Liver (tissue), 9 donors: Measurements from ENCODE around the gene CYP2A7. TPM values are rescaled to one million over a fixed set of nuclear protein-coding genes. Genes with fewer than 3 reads are reported as not detected.
"Not testable (repeated sequence)": the region's sequence is repeated elsewhere in the genome, so short reads cannot be mapped to it uniquely, and the experiment has no call there.

Source experiments
- DNase-seq: peaks from one replicate; pipeline ENCODE4 v3.0.0-alpha.2; 2017; ENCODE audit warnings: low spot score
- H3K27ac ChIP-seq, 2 donors: one replicate each; pipeline ENCODE4 v1.7.0; 2013; ENCODE audit warnings: inconsistent platforms in 2 of 2, low read length in 2 of 2, control low read depth in 1 of 2, low read depth in 1 of 2, mild to moderate bottlenecking in 1 of 2
- H3K27me3 ChIP-seq, 4 donors: one replicate each; pipeline versions ENCODE4 v1.6.1 to v1.7.0; 2013; ENCODE audit warnings: low read length in 3 of 4, inconsistent platforms in 1 of 4, mild to moderate bottlenecking in 1 of 4, moderate library complexity in 1 of 4; ENCODE audit not compliant: control insufficient read depth in 4 of 4, insufficient read depth in 4 of 4
- H3K36me3 ChIP-seq, 4 donors: one replicate each; pipeline versions ENCODE4 v1.6.1 to v1.7.0; 2013; ENCODE audit warnings: low read length in 3 of 4, mild to moderate bottlenecking in 3 of 4, low read depth in 1 of 4, moderate library complexity in 1 of 4; ENCODE audit not compliant: control insufficient read depth in 4 of 4, insufficient read depth in 3 of 4
- H3K4me1 ChIP-seq, 4 donors: one replicate each; pipeline versions ENCODE4 v1.6.1 to v1.7.0; 2013; ENCODE audit warnings: low read length in 3 of 4, mild to moderate bottlenecking in 3 of 4, moderate library complexity in 1 of 4; ENCODE audit not compliant: control insufficient read depth in 4 of 4, insufficient read depth in 4 of 4
- H3K4me3 ChIP-seq, 3 donors: one replicate each; pipeline versions ENCODE4 v1.6.1 to v1.7.0; 2013; ENCODE audit warnings: low read length in 3 of 3, control low read depth in 1 of 3, low read depth in 1 of 3, mild to moderate bottlenecking in 1 of 3
- H3K9ac ChIP-seq, 2 donors: one replicate each; pipeline ENCODE4 v1.7.0; 2013; ENCODE audit warnings: low read length in 2 of 2, mild to moderate bottlenecking in 2 of 2, moderate library complexity in 2 of 2, control low read depth in 1 of 2, low read depth in 1 of 2
- H3K9me3 ChIP-seq, 4 donors: one replicate each; pipeline versions ENCODE4 v1.6.1 to v1.7.0; 2013; ENCODE audit warnings: low read length in 3 of 4; ENCODE audit not compliant: control insufficient read depth in 4 of 4
- GABPA ChIP-seq, 2 donors: IDR thresholded peaks in 1 of 2; conservative IDR thresholded peaks in 1 of 2; 2 replicates each; pipeline ENCODE4 v1.6.1; 2016; ENCODE audit warnings: antibody characterized with exemption in 2 of 2, mild to moderate bottlenecking in 1 of 2, moderate library complexity in 1 of 2
- HNF4A ChIP-seq, 2 donors: conservative IDR thresholded peaks; 2 replicates each; pipeline ENCODE4 v1.6.1; 2016; ENCODE audit warnings: antibody characterized with exemption in 2 of 2, mild to moderate bottlenecking in 2 of 2
- NR2F2 ChIP-seq: IDR thresholded peaks from 2 replicates; pipeline ENCODE4 v1.6.1; 2016; ENCODE audit warnings: antibody characterized with exemption
- RXRA ChIP-seq, 2 donors: IDR thresholded peaks; 2 replicates each; pipeline ENCODE4 v1.6.1; 2017 to 2018; ENCODE audit warnings: antibody characterized with exemption in 2 of 2, mild to moderate bottlenecking in 1 of 2
- SP1 ChIP-seq: IDR thresholded peaks from 2 replicates; pipeline ENCODE4 v1.6.1; 2018; ENCODE audit warnings: antibody characterized with exemption, mild to moderate bottlenecking
- TAF1 ChIP-seq: conservative IDR thresholded peaks from 2 replicates; pipeline ENCODE4 v1.6.1; 2016; ENCODE audit warnings: antibody characterized with exemption, mild to moderate bottlenecking
- YY1 ChIP-seq: IDR thresholded peaks from 2 replicates; pipeline ENCODE4 v1.6.1; 2016; ENCODE audit warnings: antibody characterized with exemption, mild to moderate bottlenecking
- WGBS: extraction: QIAGEN DNeasy Blood & Tissue Kit; methylation state at CpG from one replicate; pipeline ENCODE4 v1.1.7; 2013; 5-methylcytosine and 5-hydroxymethylcytosine counted together
- polyA plus RNA-seq, 2 donors: library from polyadenylated mRNA; stranded (reverse) in 1 of 2; unstranded in 1 of 2; fragments of 200-250 nt in 1 of 2; fragments of >200 nt in 1 of 2; fragmentation: Nextera tagmentation in 1 of 2; extraction: Ambion mirVana in 1 of 2; gene quantifications; one replicate each; pipeline versions ENCODE4 v1.2.1 to v1.2.3, GENCODE V29; 2013 to 2015
- total RNA-seq, 2 donors: library from RNA; depleted of rRNA; stranded (reverse); fragments of >200 nt; gene quantifications; one replicate each; pipeline ENCODE4 v1.2.3, GENCODE V29; 2014
- TF ChIP-seq, protein P1 (sequence below): IDR thresholded peaks from 2 replicates; pipeline ENCODE4 v1.6.1; 2016; ENCODE audit warnings: antibody characterized with exemption
- TF ChIP-seq, protein P2 (sequence below): fragments of 150-350 bp; IDR thresholded peaks from 2 replicates; pipeline ENCODE4 v1.5.1; 2017; ENCODE audit warnings: improper control_type of control experiment, low read depth, low read length; ENCODE audit not compliant: missing input control
- donor health status: healthy.
- donor health status: healthy.
- donor health status: healthy.
- donor health status: healthy.
- donor health status: healthy.

The CYP2A7 gene, protein sequence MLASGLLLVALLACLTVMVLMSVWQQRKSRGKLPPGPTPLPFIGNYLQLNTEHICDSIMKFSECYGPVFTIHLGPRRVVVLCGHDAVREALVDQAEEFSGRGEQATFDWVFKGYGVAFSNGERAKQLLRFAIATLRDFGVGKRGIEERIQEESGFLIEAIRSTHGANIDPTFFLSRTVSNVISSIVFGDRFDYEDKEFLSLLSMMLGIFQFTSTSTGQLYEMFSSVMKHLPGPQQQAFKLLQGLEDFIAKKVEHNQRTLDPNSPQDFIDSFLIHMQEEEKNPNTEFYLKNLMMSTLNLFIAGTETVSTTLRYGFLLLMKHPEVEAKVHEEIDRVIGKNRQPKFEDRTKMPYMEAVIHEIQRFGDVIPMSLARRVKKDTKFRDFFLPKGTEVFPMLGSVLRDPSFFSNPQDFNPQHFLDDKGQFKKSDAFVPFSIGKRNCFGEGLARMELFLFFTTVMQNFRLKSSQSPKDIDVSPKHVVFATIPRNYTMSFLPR
- total RNA-seq: 1 to 10 TPM in 1 of 2 donors, not detected in 1; 7.4 TPM
- 10 to 100 TPM in 1 of 2 donors, 1 to 10 TPM in 1; 3.3 to 57.9 TPM for polyA plus RNA-seq

DNA sequence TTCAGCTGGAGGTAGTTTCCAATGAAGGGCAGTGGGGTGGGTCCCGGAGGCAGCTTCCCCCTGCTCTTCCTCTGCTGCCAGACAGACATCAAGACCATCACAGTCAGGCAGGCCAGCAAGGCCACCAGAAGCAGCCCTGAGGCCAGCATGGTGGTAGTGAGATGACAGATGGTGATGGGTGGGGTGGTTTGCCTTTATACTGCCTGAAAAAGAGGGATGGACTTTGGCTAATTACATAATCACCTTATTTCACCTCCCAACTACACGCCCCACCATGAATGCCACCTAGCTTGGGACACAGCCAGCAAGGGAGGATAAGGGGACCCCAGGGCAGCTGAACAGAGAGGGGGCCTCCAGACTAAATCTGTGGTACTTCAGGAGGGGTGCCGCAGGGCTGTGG, at the start of gene CYP2A7:
Gene CYP2A7, minus strand, starts transcription at position 170 of the 400 bp plus-strand sequence. Its CDS starts 21 bp downstream, at position 149.
- not testable (repeated sequence) for DNase-seq, H3K9me3 ChIP-seq, H3K9ac ChIP-seq, H3K36me3 ChIP-seq, H3K27me3 ChIP-seq
- WGBS: 65% methylated on average over 3 of the region's 3 CpGs
- Histone ChIP-seq H3K27ac (peak within 1 kb of the TSS in 1 of 2 donors; percentile 31), H3K4me3 (peak within 1 kb of the TSS in 2 of 3 donors; percentile 10 to 26), H3K4me1 (peaks cover 8 to 12% (median 11%) of the 10 kb centered on the region in 4 donors)
- peak; percentile 63 to 64 for TF ChIP-seq HNF4A (conservative IDR thresholded peaks at IDR 0.05)
- peak; percentile 31 to 56 for TF ChIP-seq RXRA (IDR thresholded peaks at IDR 0.05)
- TF ChIP-seq SP1: peak; percentile 21

DNA sequence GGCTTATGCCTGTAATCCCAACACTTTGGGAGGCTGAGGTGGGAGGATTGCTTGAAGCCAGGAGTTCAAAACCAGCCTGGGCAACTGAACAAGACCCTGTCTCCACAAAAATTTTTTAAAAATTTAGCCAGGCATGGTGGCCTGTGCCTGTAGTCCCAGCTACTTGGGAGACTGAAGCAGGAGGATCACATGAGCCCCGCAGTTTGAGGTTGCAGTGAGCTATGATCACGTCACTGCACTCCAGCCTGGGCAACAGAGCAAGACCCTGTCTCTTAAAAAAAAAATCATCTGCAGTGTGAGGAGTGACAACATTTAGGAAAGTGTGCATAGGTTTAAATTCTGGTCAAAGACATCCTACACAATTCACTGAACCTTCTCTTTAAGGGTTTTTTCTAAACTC, 48.8 kb upstream of the CYP2A7 start:
- not testable (repeated sequence) for H3K36me3 ChIP-seq, H3K4me3 ChIP-seq, H3K9me3 ChIP-seq, H3K4me1 ChIP-seq, DNase-seq, H3K9ac ChIP-seq, H3K27me3 ChIP-seq, H3K27ac ChIP-seq
- WGBS: 95% methylated on average over 2 of the region's 2 CpGs

DNA sequence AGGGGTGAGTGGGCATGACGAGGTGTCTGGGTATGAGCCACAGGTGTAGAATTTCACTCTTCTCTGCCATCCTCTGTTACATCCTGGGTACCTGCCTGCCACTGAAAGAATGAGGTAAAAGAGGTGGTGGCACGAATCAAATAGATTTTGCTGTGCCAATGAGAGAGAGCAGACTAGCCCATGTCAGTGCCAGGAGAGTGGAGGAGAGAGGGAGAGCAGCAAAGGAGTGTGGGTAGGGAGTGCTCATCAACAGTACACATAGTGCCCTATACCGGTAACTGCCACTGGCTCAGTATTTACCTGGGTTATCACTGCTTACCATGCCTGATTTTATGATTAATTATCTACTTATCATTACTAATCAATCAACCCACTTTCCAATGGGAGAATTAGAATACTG, 47.9 kb upstream of the CYP2A7 start:
- DNase-seq, H3K4me3 ChIP-seq, H3K9me3 ChIP-seq, H3K27me3 ChIP-seq, H3K36me3 ChIP-seq, H3K27ac ChIP-seq, H3K4me1 ChIP-seq, H3K9ac ChIP-seq: not testable (repeated sequence)
- 76% methylated on average over 3 of the region's 3 CpGs for WGBS

DNA sequence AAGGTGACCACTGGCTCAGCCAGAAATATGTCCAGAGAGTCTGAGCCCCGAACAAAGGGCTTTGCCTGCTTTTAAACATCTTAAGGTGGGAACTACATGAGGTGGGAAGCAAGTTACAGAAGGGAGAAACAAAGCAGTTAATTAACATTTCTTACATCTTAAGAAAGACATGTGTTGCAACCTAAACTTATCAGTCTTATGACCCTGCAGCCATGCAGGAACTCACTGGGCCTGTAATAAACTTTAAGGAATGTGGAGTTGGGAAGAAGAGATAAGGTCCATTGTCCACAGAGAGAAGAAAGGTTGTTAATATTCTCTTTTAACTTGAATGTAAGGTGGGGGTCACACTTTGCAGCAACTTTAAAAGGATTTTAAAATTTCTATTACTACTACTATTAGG, 46.8 kb upstream of the CYP2A7 start:
- peaks cover 0 to 8% (median 2%) of the 10 kb centered on the region in 4 donors for H3K4me1 ChIP-seq
- TF ChIP-seq TAF1: no peak
- TF ChIP-seq NR2F2: no peak
- TF ChIP-seq GABPA (IDR thresholded peaks at IDR 0.05 in 1 of 2, conservative IDR thresholded peaks at IDR 0.05 in 1 of 2): no peak
- TF ChIP-seq, protein P1, sequence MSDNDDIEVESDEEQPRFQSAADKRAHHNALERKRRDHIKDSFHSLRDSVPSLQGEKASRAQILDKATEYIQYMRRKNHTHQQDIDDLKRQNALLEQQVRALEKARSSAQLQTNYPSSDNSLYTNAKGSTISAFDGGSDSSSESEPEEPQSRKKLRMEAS: no peak
- no peak for TF ChIP-seq YY1
- TF ChIP-seq SP1: no peak
- TF ChIP-seq, protein P2, sequence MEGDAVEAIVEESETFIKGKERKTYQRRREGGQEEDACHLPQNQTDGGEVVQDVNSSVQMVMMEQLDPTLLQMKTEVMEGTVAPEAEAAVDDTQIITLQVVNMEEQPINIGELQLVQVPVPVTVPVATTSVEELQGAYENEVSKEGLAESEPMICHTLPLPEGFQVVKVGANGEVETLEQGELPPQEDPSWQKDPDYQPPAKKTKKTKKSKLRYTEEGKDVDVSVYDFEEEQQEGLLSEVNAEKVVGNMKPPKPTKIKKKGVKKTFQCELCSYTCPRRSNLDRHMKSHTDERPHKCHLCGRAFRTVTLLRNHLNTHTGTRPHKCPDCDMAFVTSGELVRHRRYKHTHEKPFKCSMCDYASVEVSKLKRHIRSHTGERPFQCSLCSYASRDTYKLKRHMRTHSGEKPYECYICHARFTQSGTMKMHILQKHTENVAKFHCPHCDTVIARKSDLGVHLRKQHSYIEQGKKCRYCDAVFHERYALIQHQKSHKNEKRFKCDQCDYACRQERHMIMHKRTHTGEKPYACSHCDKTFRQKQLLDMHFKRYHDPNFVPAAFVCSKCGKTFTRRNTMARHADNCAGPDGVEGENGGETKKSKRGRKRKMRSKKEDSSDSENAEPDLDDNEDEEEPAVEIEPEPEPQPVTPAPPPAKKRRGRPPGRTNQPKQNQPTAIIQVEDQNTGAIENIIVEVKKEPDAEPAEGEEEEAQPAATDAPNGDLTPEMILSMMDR: no peak
- no peak overlapping the region for H3K9ac ChIP-seq
- H3K4me3 ChIP-seq: no peak overlapping the region
- WGBS: 81% methylated on average over 1 of the region's 1 CpG
- H3K9me3 ChIP-seq: no peaks in the 10 kb centered on the region
- no peak overlapping the region for H3K27ac ChIP-seq
- no peak for DNase-seq
- no peaks in the 10 kb centered on the region for H3K27me3 ChIP-seq
- peaks cover 0 to 2% (median 0%) of the 10 kb centered on the region in 4 donors for H3K36me3 ChIP-seq
